ENCODE measurements around the gene RHOH. TPM values are rescaled to one million over a fixed set of nuclear protein-coding genes. Genes with fewer than 3 reads are reported as not detected.

RHOH gene
- polyA plus RNA-seq, 1 experiment: not detected

DNA sequence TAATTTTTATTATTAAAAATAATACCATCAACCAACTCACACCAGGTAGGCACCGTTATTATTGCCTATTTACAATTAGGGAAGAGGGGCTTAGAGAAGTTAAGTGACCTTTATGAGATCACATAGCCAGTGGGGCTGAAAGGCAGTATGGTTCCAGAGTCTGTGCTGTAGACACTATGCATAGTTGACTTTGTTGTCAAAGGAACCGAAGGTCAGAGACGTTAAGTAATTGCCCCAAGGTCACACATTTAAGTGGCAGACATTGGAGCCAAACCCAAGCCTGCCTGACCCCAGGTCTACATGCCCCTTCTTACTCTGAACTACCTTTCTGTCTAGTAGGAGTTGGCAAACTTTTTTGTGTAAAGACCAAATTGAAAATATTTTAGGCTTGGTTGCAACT, 36.4 kb downstream of the RHOH start:
- no peaks in the 10 kb centered on the region for H3K9me3 ChIP-seq (ENCODE audit: control insufficient read depth, insufficient read depth, low read length)
- TF ChIP-seq, protein P1, sequence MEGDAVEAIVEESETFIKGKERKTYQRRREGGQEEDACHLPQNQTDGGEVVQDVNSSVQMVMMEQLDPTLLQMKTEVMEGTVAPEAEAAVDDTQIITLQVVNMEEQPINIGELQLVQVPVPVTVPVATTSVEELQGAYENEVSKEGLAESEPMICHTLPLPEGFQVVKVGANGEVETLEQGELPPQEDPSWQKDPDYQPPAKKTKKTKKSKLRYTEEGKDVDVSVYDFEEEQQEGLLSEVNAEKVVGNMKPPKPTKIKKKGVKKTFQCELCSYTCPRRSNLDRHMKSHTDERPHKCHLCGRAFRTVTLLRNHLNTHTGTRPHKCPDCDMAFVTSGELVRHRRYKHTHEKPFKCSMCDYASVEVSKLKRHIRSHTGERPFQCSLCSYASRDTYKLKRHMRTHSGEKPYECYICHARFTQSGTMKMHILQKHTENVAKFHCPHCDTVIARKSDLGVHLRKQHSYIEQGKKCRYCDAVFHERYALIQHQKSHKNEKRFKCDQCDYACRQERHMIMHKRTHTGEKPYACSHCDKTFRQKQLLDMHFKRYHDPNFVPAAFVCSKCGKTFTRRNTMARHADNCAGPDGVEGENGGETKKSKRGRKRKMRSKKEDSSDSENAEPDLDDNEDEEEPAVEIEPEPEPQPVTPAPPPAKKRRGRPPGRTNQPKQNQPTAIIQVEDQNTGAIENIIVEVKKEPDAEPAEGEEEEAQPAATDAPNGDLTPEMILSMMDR (IDR thresholded peaks at IDR 0.05; ENCODE audit: low read depth, low read length): no peak
- DNase-seq (ENCODE audit: low read depth, low spot score): no peak
- CTCF ChIA-PET: no interaction called here
- no peak overlapping the region for H3K4me3 ChIP-seq (ENCODE audit: low read depth, low read length)
- H3K27me3 ChIP-seq (ENCODE audit: control insufficient read depth, insufficient read depth, low read length): peaks cover 2% of the 10 kb centered on the region
- POLR2A ChIA-PET: no interaction called here
- no peak overlapping the region for H3K27ac ChIP-seq (ENCODE audit: low read depth, low read length)

DNA sequence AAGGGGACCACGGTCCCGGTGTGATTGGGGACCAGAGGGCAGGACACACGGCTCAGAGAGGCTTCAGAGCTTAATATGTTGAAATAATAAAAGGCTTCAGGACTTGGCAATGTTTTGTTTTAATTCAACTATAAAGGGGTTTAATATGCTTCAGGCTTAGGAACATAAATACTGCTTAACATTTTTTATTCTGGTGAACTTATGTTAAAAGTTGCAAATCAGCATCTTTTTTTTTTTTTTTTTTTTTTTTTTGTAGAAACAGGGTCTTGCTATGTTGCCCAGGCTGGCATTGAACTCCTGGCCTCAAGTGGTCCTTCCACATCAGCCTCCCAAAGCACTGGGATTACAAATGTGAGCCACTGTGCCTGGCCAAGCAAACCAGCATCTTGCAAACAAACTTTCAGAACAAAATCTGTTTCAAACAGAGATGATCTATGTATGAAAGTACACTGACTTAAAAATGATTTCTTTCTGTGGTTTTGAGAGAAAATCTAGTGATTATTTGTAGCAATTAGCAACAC, 37.7 kb downstream of the RHOH start:
- TF ChIP-seq, protein P1 (IDR thresholded peaks at IDR 0.05; ENCODE audit: low read depth, low read length): no peak
- Histone ChIP-seq H3K4me3 (ENCODE audit: low read depth, low read length) (no peak overlapping the region), H3K27me3 (ENCODE audit: control insufficient read depth, insufficient read depth, low read length) (peaks cover 5% of the 10 kb centered on the region), H3K9me3 (ENCODE audit: control insufficient read depth, insufficient read depth, low read length) (no peaks in the 10 kb centered on the region), H3K27ac (ENCODE audit: low read depth, low read length) (no peak overlapping the region)
- no peak for DNase-seq (ENCODE audit: low read depth, low spot score)
- CTCF ChIA-PET: no interaction called here
- POLR2A ChIA-PET: interaction anchor here (0.7 to 1.6 kb wide), 2 partner anchors 149 to 179 kb away, joined by 6 to 12 read pairs; partner anchors contain the start of gene N4BP2

DNA sequence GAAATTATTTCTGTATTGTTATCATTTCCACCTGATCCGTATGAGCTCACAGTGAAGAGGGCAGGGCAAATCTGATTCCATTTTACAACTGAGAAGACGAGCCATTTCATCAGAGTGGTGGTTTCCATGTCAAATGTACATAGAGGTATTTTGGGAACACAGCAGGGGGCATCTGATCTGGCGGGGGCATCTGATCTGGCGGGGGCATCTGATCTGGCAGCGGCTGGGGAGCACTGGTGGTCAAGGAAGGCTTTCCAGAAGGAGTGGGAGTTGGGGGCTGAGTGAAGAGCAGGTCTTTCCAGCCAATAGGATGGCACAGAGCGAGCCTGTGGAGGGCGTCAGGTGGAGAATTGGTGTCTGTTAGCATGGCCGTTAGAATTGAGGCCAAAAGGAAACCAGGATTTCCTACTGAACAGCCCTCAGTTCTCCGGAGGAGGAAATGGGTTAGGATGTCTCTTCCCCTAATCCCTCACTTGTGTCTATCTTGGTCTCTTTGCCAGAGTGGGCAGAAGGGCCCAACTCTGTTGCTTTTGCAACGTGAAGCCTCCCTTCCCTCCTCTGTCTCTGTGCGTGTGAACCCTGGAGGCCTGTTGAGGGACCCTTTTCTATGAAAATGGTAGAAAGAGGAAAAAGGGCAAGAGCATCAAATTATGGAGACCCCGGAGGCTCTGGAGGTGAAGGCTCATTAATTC, 41.3 kb downstream of the RHOH start:
- CTCF ChIA-PET: no interaction called here
- POLR2A ChIA-PET: no interaction called here
- H3K27me3 ChIP-seq (ENCODE audit: control insufficient read depth, insufficient read depth, low read length): peaks cover 7% of the 10 kb centered on the region

DNA sequence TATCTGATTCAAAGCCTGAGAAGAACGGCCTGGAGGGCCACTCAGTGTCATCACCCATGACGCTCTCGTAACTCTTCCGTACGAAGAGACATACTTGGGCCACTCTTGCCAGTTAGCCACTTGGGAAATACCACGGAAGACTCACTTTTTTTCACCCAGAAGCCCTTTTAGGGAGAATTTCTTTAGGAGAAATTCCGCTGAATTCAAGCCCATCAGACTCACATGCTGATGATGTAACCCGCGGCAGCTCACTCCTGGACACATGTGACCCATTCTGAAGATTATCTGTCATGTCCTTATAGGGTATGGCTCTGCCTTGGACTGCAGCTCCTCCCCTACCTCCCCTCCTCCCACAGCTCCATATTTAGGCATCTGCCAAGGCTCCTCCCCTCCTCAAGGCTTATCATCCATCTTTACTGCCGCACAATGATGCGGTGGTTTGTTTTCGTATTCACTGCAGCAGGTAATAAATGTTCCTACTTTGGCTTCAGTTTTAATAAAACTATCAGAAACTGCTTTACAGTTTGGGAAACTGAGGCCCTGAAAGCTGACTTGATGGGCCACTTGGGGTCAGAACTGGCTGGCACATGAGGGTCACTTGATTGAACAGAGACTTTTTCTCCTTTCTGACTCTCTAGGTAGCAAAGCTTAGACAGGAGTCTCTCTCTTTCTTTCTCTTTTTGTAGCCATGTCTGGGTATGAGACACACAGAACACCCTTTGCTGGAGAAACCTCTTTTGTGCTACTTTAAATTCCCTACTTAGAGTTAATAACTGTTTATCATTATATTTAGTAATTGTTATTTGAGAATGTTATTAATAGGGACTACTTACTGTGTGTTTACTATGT, 42.1 kb downstream of the RHOH start:
- no peak overlapping the region for H3K4me3 ChIP-seq (ENCODE audit: low read depth, low read length)
- H3K9me3 ChIP-seq (ENCODE audit: control insufficient read depth, insufficient read depth, low read length): no peaks in the 10 kb centered on the region
- CTCF ChIA-PET: interaction anchor here (0.5 kb wide), 1 partner anchor 489 kb away, joined by 3 read pairs; no protein-coding TSS in a partner anchor
- POLR2A ChIA-PET: no interaction called here
- TF ChIP-seq, protein P1 (IDR thresholded peaks at IDR 0.05; ENCODE audit: low read depth, low read length): no peak
- H3K27ac ChIP-seq (ENCODE audit: low read depth, low read length): no peak overlapping the region
- H3K27me3 ChIP-seq (ENCODE audit: control insufficient read depth, insufficient read depth, low read length): peaks cover 12% of the 10 kb centered on the region
- DNase-seq (ENCODE audit: low read depth, low spot score): no peak

More for the DNA sequence above, 41.3 kb downstream of the RHOH start:
- Histone ChIP-seq H3K9me3 (ENCODE audit: control insufficient read depth, insufficient read depth, low read length) (no peaks in the 10 kb centered on the region), H3K4me3 (ENCODE audit: low read depth, low read length) (no peak overlapping the region), H3K27ac (ENCODE audit: low read depth, low read length) (no peak overlapping the region)
- DNase-seq (ENCODE audit: low read depth, low spot score): no peak
- TF ChIP-seq, protein P1 (IDR thresholded peaks at IDR 0.05; ENCODE audit: low read depth, low read length): no peak

All from AG04450 (cell line).